HG02943 (cell line): Measurements from ENCODE around the gene ID3.
"Not testable (repeated sequence)": the region's sequence is repeated elsewhere in the genome, so short reads cannot be mapped to it uniquely, and the experiment has no call there.

Experiments used
- ATAC-seq: cut with Tn5 transposase; IDR thresholded peaks from one replicate; pipeline ENCODE4 v1.9.1; 2021; ENCODE audit warnings: mild to moderate bottlenecking, low read depth, moderate library complexity; ENCODE audit not compliant: unreplicated experiment

ID3 gene

DNA sequence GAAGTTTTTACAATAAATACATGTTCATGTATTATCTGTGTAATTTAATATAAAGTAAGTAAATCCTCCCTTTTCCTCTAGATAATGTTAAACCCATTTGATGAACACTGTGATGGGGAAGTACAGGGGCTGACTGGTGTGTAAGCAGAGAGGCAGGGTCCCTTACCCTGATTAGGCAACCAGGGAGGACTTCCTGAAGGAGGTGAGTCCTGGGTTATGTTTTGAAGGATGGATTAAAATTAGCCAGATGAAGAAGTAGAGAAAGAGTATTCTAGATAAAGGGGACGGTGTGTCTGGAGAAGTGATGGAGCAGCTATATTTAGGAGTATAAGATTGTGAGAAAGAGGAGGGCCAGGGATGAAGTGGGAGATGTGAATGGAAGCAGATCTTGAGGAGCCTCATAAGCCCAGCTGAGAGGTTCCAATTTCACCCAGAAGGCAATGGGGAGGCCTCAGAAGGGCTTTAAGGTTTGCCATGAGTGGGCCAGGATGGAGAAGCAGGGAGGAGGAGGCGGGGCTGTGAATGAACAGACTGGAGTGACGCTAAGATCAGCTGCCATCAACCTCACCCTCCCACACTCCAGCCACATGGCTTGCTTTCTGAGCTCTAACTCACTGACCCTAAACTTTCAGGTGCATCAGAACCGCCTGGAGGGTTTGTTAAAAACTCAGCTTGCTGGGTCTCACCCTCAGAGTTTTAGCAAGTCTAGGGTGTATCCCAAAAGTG is 30.9 kb upstream of the ID3 start:
- no peak for ATAC-seq

DNA sequence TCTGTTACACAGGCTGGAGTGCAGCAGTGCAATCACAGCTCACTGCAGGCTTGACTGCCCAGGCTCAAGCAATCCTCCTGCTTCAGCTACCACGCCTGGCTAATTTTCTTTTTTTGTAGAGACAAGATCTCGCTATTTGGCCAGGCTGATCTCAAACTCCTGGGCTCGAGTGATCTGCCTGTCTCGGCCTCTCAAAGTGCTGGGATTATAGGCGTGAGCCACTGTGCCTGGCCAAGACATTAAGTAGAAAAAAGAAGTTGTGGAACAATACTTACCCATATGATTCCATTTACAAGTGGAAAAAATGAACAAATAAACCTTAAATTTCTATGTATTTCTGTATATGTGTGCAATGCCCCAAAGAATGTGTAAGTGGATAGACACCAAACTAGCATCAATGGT is 30.3 kb upstream of the ID3 start:
- no peak for ATAC-seq

DNA sequence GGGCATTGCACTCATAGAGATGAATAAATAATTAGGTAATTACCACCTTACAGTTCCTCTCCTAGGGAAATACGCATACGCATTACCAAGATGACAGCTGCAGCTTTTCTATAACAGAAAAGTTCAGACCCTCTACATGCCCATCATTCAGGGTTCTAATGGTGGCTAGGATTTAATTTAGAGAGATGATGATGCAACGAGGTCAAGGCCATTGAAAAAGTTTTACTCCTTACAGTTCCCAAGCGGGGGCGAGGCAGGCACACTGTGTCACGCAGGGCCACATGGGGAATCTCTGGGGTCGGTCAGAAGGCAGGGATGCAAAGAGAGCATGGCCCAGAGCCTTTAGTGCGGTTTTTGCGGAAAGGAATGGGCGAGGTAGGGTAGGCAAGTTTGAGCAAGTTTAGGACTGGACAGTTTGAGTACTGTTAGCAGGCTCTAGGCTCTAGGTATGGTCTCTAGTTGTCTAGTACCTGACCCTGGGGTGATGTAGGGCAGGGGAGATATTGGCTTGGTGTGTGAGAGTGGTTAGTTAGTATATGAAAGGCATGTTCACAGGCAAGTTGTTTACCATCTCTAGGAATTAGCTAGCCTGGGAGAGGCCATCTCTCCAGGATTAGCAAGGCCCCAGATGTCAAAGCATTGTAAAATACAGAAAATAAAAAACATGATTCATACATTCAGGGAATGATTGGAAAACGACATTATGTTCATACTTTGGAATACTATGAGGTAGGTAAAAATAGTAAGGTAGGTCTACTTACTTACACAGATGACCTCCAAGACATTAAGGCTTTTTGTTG is 29.6 kb upstream of the ID3 start:
- no peak for ATAC-seq

DNA sequence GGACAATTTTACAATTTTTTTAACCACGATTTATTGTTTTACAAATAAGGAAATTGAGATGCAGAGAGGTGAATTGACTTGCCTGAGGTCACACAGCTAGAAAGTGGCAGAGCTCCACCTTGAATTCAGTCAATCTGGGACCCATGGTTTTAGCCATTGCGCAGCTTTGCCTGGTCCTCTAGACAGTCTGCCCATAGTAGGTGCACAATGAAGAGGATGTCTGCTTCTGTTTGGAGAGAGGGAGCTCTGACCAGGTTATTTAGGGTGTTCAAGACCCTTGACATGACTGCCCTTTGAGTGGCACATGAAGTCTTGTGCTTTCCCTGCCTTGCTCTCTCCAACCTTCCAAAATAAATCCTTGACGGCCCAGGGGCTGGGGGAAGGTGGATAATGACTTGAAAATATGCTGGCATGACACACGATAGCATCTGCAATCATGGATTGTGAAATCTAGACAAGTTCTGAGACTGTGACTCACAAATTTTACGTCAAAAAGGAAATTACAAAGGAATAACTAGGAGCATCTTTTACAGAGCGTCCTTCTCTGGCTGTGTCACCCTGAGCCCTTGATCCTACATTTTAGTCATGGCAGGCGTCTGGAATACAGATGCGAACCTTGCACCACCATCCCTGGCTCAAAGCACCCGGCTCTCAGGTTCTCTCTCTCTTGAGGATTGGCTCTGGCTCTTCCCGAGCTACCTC is 26.2 kb upstream of the ID3 start:
- ATAC-seq, result no peak

DNA sequence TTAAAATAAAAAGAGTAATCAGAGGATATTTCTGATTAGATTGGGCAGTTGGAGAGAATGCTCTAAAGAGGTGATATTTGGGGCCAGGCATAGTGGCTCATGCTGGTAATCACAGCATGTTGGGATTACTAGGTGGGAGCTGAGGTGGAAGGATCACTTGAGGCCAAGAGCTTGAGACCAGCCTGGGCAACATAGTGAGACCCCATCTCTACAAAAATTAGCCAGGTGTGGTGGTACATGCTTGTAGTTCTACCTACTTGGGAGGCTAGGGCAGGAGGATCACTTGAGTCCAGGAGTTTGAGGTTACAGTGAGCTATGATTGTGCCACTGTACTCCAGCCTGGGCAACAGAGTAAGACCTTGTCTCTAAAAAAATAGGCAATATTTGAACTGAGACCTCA is 24.4 kb upstream of the ID3 start:
- not testable (repeated sequence) for ATAC-seq

DNA sequence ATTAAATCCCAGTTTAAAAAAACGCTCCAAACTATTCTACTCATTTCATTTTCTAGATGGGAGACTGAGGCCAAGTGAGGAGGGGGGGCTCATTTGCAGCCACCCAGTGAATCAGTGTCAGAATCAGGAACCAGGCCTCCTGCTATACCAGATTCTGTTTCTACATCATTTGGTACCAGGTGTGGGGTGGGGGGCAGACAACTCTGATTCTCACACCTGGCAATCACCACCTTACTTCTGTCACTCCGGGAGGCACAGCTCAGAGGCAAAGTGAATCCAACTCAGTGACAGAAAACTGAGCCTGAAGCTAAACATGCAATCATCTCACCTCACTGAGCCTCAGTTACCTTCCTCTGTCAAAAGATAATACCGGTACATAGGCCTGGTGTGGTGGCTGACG is 23.5 kb upstream of the ID3 start:
- no peak for ATAC-seq

DNA sequence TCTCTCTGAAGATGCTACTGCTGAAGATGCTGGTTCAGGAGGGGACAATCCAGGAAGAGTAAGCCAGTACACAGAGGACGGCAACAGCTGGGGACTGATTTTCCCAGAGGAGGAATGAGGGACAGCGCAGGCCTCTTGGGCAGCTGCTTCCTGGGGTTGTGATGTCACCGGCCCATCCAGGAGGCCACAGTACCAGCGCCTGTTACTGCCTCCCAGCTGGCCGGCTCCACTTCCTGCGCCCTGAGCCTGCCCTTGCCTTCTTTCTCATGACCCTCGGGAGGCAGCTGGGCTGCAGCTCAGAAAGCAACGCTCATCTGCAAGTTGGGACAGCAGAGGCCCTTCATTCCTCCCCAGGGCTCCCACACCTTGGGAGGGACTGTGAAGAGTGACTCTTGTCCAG is 21.9 kb upstream of the ID3 start:
- ATAC-seq, result no peak

DNA sequence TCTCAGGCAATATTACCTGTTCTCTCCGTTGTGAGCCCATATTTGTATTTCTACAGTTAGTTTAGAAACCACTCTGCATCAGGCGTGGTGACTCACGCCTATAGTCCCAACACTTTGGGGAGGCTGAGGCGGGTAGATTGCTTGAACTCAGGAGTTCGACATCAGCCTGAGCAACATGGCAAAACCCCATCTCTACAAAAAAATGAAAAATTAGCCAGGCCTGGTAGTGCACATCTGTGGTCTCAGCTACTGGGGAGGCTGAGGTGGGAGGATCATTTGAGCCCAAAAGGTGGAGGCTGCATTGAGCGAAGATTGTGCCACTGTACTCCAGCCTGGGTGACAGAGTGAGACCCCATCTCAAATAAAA is 19.7 kb upstream of the ID3 start:
- ATAC-seq, result no peak

DNA sequence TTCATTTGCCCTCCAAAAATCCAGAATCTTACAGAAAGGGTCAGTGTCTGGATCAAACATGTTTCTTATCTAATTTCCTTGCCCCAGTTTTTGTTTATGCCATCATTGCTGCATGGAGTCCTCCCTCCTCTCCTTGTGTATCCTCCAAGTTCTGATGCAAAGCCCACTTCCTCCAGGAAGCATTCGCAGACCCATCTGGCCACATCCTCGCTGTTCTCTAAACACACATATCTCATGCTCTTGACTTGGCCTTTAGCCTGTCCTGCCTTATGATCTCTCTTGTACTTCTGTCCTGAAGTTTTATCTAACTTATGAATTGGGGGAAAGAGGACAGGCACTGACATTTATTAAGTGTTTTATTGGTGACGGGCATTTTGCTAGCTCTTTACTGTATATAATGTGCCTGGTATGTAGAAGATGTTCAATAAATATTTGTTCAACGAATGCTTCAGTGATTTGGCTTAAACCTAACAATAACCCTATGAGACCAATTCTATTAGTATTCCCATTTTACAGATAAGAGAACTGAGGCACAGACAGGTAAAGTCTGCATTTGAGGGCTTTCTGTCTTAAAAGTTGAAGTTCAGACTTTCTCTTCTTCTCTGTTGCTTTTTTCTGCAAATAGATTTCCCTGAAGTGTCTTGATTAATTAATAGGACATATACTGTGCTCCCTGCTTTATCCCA is 19.2 kb upstream of the ID3 start:
- no peak for ATAC-seq

DNA sequence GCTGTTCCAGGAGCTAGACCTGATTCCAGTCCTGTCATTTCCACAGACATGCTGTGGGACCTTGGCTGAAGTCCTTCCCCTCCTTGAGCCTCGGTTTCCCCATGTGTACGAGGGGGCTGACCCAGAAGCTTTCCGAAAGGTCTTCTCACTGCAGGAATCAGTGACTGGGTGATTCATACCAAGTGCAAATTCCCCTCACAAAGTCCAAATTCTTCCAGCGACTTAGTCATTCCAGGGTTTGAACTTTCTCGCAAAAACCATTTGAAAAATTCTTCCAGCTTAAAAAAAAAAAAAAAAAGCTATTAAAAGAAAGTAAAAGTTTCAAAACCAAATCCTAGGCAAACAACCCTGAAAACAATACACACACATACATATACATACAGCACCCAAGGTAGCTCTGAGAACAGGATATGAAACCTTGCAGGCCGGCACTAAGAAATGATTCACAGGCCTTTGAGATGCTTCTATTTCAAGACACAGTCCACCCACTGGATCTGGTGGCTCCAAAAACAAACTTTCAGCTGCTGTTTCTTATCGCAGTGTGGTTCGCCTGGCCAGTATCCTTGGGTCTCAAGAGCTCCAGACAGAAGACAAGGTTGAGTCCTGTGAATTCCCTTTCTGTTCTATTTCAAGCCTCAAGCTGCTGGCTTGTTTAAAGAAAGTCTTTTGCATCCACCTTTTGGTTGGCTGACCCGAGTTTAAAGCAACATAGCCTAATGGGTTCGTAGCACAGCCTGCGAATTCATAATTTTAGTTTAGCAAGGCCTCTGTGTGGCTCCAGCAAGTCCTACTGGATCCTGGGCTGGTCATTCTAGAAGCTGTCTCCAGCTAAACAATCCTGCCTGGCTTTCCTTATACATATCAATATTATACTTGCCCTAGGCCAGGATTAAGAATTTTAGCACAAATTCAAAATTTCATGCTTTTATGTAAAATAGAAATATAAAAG is 18.0 kb upstream of the ID3 start:
- ATAC-seq, result peak; percentile 59

DNA sequence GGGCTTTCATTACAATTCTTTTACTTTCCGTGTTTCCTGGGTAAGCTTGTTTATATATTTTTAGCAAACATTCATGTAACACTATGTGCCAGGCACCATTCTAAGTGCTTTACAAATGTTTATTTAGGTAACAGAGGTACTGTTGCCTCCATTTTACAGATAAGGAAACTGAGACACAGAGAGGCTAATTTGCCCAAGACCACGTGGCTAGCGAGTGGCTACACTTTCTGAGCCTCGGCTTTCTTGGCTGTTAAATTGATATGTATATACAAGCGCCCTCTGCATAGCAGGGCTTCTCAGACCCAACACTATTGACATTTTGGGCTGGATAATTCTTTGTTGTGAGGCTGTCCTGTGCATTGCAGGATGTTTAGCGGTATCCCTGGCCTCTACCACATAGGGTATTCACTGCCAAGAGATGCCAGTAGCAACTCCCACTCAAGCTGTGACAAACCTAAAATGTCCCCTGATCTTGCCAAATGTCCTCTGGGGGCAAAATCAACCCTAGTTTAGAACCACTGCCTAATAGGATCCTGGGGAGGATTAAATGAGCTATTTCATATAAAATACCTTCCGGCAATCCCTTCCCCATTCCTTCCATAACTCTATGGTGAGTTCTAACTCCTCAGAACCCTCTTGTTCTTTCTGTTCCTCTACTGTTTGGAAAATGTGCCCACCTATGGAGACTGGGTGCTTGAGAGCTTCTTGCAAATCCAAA is 17.2 kb upstream of the ID3 start:
- ATAC-seq, result no peak

DNA sequence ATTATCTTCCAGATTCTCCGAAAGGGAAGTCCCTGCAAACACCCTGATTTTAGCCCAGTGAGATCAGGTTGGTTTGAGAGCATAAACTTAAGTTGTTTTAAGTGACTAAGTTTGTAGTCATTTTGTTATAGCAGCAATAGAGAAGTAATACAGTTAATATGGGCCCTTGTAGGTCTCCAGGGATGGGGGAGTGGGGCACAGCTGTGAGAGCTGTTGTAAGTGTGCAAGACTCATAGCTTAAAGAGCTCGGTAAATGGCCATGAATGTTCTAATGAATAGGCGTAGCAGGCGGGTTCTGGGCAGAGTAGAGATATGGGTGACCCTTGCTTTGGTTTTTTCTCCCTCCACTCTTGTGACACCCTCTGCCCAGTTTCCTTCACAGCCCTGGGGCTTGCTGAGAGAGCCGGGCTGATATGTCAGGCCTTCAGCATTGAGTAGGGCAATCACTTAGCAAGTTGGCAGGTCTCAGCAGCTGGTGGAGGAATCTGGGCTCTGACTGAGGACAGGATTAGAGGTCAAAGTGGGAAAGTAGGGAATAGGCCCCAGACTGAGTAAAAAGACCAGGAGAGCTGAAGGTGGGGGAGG is 16.0 kb upstream of the ID3 start:
- no peak for ATAC-seq

DNA sequence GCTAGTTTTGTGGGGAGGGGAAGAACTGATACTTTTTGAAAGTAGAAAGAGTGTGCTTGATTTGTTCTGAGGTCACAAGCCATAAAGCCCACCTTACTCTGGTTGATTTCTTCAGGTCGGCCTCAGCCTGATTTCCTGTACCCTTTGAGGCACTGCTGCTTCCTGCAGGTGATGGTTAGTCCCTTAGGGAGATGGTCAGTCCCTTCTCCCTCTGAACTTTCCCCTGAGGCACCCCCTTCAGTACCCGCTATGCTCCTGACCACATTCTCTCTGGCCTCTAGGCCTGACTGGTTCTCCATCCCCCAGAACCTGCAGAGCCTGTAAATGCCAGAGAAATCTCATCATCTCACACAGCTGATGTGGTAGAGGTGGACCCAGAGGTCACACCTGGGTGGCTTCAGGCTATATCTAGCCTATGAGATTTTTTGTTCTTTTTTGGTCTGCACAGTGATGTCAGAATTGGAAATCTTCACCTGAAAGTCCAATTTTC is 15.0 kb upstream of the ID3 start:
- no peak for ATAC-seq

DNA sequence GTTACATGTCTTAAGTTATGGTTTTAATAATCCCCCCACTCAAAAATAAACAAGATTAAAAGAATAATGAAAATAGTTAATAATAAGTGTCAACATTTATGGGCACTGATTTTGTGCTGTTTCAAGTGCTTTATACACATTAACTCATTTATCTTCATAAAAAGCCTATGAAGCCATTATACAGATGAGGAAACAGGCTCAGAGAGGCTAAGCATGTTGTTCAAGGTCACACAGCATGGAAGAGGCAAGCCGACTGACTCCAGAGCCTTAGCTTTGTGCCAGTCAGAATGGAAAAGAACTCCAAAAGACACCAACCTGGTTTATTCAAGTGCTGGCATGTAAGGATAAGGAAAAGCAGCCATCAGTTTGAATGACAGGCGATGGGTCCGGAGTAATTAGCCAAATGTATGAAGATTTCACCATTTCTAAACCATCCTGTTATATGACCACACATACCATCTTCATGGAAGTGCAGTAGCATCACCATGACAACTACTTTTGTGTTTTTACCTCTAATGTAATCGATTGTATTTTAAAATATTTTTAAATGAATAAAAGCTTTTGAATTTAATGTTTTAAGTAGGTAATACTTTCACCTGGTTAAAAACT is 14.4 kb upstream of the ID3 start:
- ATAC-seq, result no peak

DNA sequence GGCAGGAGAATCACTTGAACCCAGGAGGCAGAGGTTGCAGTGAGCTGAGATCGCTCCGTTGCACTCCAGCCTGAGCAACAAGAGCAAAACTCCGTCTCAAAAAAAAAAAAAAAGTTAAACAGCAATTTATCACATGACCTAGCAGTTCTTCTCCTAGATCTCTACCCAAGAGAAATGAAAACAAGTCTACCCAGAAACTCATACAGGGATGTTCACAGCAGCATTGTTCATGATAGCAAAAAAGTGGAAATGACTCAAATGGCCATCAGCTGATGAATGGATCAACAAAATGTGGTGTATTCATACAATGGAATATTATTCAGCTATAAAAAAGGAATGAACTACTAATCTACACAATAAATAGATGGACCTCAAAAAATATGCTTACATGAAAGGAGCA is 12.2 kb upstream of the ID3 start:
- ATAC-seq, result no peak

DNA sequence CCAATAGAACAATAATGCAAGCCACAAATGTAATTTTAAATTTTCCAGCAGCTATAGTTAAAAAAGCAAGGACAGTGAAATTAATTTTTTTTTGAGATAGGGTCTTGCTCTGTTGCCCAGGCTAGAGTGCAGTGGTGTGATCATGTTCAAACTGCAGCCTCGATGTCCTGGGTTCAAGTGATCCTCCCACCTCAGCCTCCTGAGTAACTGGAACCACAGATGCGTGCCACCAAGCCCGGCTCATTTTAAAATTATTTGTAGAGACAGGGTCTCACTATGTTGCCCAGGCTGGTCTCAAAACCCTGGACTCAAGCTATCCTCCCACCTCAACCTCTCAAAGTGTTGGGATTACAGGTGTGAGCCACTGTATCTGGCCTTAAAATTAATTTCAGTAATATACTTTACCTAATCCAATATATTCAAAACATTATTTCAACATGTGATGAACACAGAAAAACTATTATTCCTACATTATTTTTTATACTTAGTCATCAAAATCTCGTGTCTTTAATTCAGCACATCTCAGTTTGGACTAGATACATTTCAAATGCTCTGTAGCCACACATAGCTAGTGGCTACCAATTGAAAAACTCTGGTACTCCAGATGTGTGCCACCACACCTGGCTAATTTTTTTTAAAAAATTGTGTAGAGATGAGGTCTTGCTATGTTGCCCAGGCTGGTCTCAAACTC is 10.8 kb upstream of the ID3 start:
- no peak for ATAC-seq

DNA sequence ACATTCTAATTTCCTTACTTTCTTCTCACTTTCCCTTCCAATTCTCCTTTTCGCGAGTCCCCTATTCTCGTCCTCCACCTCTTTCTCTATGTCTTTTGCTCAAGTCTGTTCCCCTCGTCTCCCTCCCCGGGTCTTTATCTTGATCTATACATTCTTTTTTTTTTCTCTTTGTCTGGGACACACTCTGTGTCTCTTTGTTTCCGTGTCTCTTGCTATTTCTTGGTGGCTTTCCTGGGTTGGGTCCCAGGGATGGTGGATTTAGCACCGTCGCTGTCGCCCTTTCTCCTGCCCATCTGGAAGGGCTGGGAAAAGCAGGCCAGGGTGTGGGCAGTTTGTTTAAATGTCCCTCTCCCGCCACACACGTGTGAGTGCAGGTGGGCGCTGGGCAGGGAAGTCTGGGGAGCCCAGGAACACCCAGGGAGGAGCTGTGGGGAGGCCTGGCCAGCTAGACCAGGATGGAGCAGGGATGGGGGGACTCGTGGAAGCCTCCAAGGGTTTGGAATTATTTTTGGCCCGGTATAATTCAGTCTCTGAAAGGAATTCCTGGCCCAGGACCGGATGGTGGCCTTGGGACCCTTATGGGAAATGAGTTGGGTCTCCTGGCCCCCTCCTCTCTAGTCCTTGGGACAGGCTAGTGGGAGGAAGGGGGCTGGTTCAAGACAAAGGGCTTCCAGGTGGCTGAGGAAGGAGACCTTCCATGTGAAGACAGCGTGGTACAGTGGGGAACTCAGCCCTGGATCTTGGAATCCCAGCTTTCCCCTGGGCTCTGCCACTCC is 9.5 kb upstream of the ID3 start:
- no peak for ATAC-seq
